ENCODE results near the gene ANO10. TPM values are rescaled to one million over a fixed set of nuclear protein-coding genes. Genes with fewer than 3 reads are reported as not detected.
"Not testable (repeated sequence)": the region's sequence is repeated elsewhere in the genome, so short reads cannot be mapped to it uniquely, and the experiment has no call there.

ANO10 gene
- total RNA-seq, 6 experiments from 2014 or later, result 10.5 to 24.1 (median 13.6) TPM

DNA sequence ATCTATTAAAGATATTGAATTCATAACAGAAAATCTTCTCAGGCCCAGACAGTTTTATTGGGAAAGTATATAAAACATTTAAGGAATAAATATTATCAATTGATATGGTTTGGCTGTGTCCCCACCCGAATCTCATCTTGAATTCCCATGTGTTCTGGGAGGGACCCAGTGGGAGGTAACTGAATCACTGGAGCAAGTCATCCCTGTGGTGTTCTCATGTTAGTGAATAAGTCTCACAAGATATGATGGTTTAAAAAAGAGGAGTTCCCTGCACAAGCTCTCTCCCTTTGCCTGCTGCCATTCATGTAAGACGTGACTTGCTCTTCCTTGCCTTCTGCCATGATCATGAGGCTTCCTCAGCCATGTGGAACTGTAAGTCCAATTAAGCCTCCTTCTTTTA lies 160.5 kb downstream of the ANO10 start:
- H3K36me3 ChIP-seq, result no peaks in the 10 kb centered on the region
- WGBS (ENCODE audit: insufficient coverage, low coverage, low lambda C conversion rate, missing lambda C conversion rate), result 83% methylated on average over 2 of the region's 2 CpGs
- no peak overlapping the region for H3K27ac ChIP-seq
- H3K9me3 ChIP-seq, result no peaks in the 10 kb centered on the region
- H3K4me1 ChIP-seq, result no peaks in the 10 kb centered on the region
- ATAC-seq (no peak), DNase-seq (no peak)
- H3K4me3 ChIP-seq, result no peak overlapping the region
- intact Hi-C loops (cut with DNase I), result no loop called here
- TF ChIP-seq POLR2A (IDR thresholded peaks at IDR 0.05) (no peak), CTCF (IDR thresholded peaks at IDR 0.05) (no peak)
- H3K27me3 ChIP-seq, result no peaks in the 10 kb centered on the region

DNA sequence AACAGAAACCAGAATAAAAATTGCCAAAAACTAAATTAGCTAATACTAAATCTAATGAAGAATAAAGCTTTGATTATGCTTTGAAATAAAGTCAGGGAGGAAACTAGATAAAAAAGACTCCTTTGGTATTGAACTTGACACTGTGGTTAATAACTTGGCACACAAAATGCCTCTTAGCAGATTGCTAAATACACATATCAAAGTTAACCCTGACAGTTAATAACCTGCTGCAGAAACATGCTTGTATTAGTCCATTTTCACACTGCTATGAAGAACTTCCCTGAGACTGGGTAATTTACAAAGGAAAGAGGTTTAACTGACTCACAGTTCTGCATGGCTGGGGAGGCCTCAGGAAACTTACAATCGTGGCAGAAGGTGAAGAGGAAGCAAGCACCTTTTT lies 164.8 kb downstream of the ANO10 start:
- H3K36me3 ChIP-seq; ATAC-seq; H3K4me1 ChIP-seq; H3K4me3 ChIP-seq; H3K9me3 ChIP-seq; DNase-seq; H3K27ac ChIP-seq; intact Hi-C loops (cut with DNase I); H3K27me3 ChIP-seq: not testable (repeated sequence)
- WGBS (ENCODE audit: insufficient coverage, low coverage, low lambda C conversion rate, missing lambda C conversion rate), result 57% methylated on average over 1 of the region's 1 CpG

DNA sequence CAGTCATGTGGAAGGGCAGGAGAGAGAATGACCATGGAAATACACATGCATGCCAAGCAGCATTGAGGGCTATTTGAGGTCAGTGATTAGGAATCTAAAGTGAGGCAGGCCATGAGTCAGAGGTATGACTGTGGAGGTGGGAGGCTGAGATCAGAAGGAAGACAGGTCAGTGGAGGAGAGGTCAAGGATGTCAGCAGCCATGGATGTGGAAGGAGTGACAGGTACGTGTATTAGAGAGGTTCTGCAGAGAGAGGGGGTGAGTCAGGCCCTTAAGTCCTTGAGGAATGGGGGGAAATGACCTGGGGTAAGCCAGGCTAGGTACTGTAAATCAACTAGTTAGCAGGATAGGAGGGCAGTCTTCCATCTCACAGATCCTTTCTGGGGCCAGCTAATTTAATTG lies 166.6 kb downstream of the ANO10 start:
- intact Hi-C loops (cut with DNase I), result no loop called here
- Histone ChIP-seq H3K4me3 (no peak overlapping the region), H3K4me1 (no peaks in the 10 kb centered on the region), H3K27ac (no peak overlapping the region), H3K9me3 (no peaks in the 10 kb centered on the region), H3K36me3 (no peaks in the 10 kb centered on the region), H3K27me3 (no peaks in the 10 kb centered on the region)
- DNase-seq (no peak), ATAC-seq (peak in 1 of 4 donors; percentile 93)
- 71% methylated on average over 1 of the region's 1 CpG for WGBS (ENCODE audit: insufficient coverage, low coverage, low lambda C conversion rate, missing lambda C conversion rate)
- no peak for TF ChIP-seq POLR2A (IDR thresholded peaks at IDR 0.05)
- no peak for TF ChIP-seq CTCF (IDR thresholded peaks at IDR 0.05)

GRCh38 chr3:43453981-43454380 lies 167.8 kb downstream of the ANO10 start:
- no peaks in the 10 kb centered on the region for H3K27me3 ChIP-seq
- H3K4me3 ChIP-seq, result no peak overlapping the region
- H3K9me3 ChIP-seq, result no peaks in the 10 kb centered on the region
- DNase-seq, result no peak
- H3K4me1 ChIP-seq, result no peaks in the 10 kb centered on the region
- H3K27ac ChIP-seq, result no peak overlapping the region
- intact Hi-C loops (cut with DNase I), result no loop called here
- H3K36me3 ChIP-seq, result no peaks in the 10 kb centered on the region
- TF ChIP-seq POLR2A (IDR thresholded peaks at IDR 0.05) (no peak), CTCF (IDR thresholded peaks at IDR 0.05) (no peak)
- 33% methylated on average over 1 of the region's 1 CpG for WGBS (ENCODE audit: insufficient coverage, low coverage, low lambda C conversion rate, missing lambda C conversion rate)
- no peak for ATAC-seq

DNA sequence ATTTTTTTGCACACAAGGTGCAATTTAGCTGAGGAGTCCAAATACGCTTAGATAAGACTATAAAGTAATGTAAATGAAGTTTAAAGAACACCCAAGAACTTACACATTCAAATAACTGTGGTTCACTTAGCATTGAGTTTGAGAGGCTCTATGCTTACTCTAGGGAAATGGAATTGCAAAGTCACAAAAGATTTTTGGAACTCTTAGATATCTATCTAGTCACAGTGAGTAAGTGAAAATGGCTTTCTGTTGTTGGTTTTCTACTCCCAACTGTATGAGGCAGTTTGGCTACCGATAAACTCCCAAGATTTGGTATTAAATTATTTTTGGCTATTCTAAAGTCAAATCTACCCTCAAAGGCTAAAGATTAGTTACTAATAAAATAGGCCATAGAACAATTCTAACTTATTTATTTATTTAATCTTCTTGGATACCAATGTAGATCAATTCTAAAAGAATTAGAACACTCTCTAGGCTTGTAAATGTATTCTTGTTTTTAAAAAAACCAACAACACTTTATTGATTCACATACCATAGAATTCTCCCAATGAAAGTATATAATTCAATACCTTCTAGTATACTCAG lies 170.0 kb downstream of the ANO10 start:
- Histone ChIP-seq H3K4me3 (no peak overlapping the region), H3K36me3 (no peaks in the 10 kb centered on the region), H3K9me3 (no peaks in the 10 kb centered on the region), H3K4me1 (no peaks in the 10 kb centered on the region), H3K27ac (no peak overlapping the region), H3K27me3 (no peaks in the 10 kb centered on the region)
- 92% methylated on average over 2 of the region's 2 CpGs for WGBS (ENCODE audit: insufficient coverage, low coverage, low lambda C conversion rate, missing lambda C conversion rate)
- TF ChIP-seq CTCF (IDR thresholded peaks at IDR 0.05) (no peak), POLR2A (IDR thresholded peaks at IDR 0.05) (no peak)
- ATAC-seq (no peak), DNase-seq (no peak)
- intact Hi-C loops (cut with DNase I), result no loop called here
